Mesothelial cell of epicardium (in vitro differentiated cells): ENCODE data around the gene FSCN2. TPM values are rescaled to one million over a fixed set of nuclear protein-coding genes. Genes with fewer than 3 reads are reported as not detected.
A peak's percentile ranks its signal among the peaks of the same experiment; 100 is the strongest.

Experiments
- DNase-seq, 2 experiments: peaks; one replicate each; pipeline ENCODE4 v3.0.0; 2021; ENCODE audit warnings: low spot score in 2 of 2; ENCODE audit not compliant: unreplicated experiment in 2 of 2
- H3K27ac Mint-ChIP-seq: 2 replicates; pipeline ENCODE4 v1.8.0; 2021; ENCODE audit warnings: mixed read lengths
- H3K27me3 Mint-ChIP-seq: 2 replicates; pipeline ENCODE4 v1.8.0; 2021; ENCODE audit warnings: low read depth, mixed read lengths
- H3K36me3 Mint-ChIP-seq: 2 replicates; pipeline ENCODE4 v1.8.0; 2021; ENCODE audit warnings: mixed read lengths
- H3K4me1 Mint-ChIP-seq: 2 replicates; pipeline ENCODE4 v1.8.0; 2021; ENCODE audit warnings: mixed read lengths
- H3K4me3 Mint-ChIP-seq: 2 replicates; pipeline ENCODE4 v1.8.0; 2021; ENCODE audit warnings: mild to moderate bottlenecking, moderate library complexity, mixed read lengths
- H3K9me3 Mint-ChIP-seq: 2 replicates; pipeline ENCODE4 v1.8.0; 2021; ENCODE audit warnings: mixed read lengths
- CTCF ChIP-seq: fragments of 200-600 bp; sonication (generic); IDR thresholded peaks from one replicate; pipeline ENCODE4 v1.5.0; 2021; ENCODE audit warnings: antibody characterized with exemption; ENCODE audit not compliant: unreplicated experiment
- total RNA-seq: library from RNA; stranded (reverse); gene quantifications from 3 replicates; pipeline ENCODE4 v1.2.1, GENCODE V29; 2021

FSCN2 gene
- total RNA-seq, 1 donor from 2014 or later: 17.3 TPM

GRCh38 chr17:81514739-81515529 lies 13.2 kb upstream of the FSCN2 start:
- H3K27ac Mint-ChIP-seq: peak overlapping the region; percentile 96
- TF ChIP-seq CTCF: no peak
- peaks cover 23% of the 10 kb centered on the region for H3K36me3 Mint-ChIP-seq
- H3K9me3 Mint-ChIP-seq: no peaks in the 10 kb centered on the region
- H3K4me3 Mint-ChIP-seq: peak overlapping the region; percentile 83
- DNase-seq: peak; percentile 66 to 78
- H3K27me3 Mint-ChIP-seq: peaks cover 4% of the 10 kb centered on the region
- H3K4me1 Mint-ChIP-seq: peaks cover 32% of the 10 kb centered on the region

- Mint-ChIP-seq H3K4me1 (peaks cover 32% of the 10 kb centered on the region), H3K4me3 (peak overlapping the region; percentile 83), H3K27ac (peak overlapping the region; percentile 96), H3K36me3 (peaks cover 16% of the 10 kb centered on the region), H3K27me3 (peaks cover 7% of the 10 kb centered on the region), H3K9me3 (no peaks in the 10 kb centered on the region)
- no peak for TF ChIP-seq CTCF
- DNase-seq: no peak
Observed at GRCh38 chr17:81515530-81516041, 12.6 kb upstream of the FSCN2 start.

- no peak for TF ChIP-seq CTCF
- Mint-ChIP-seq H3K27me3 (peaks cover 10% of the 10 kb centered on the region), H3K36me3 (peaks cover 8% of the 10 kb centered on the region), H3K4me1 (peaks cover 33% of the 10 kb centered on the region), H3K9me3 (no peaks in the 10 kb centered on the region), H3K4me3 (peak overlapping the region; percentile 83), H3K27ac (peak overlapping the region; percentile 61)
- DNase-seq: no peak
Observed at GRCh38 chr17:81516439-81516838, 11.7 kb upstream of the FSCN2 start.

GRCh38 chr17:81517009-81517338 lies 11.2 kb upstream of the FSCN2 start:
- H3K4me3 Mint-ChIP-seq: peak overlapping the region; percentile 83
- DNase-seq: no peak
- peaks cover 2% of the 10 kb centered on the region for H3K36me3 Mint-ChIP-seq
- no peaks in the 10 kb centered on the region for H3K9me3 Mint-ChIP-seq
- H3K27me3 Mint-ChIP-seq: peaks cover 13% of the 10 kb centered on the region
- no peak for TF ChIP-seq CTCF
- H3K27ac Mint-ChIP-seq: no peak overlapping the region
- peaks cover 33% of the 10 kb centered on the region for H3K4me1 Mint-ChIP-seq

GRCh38 chr17:81517339-81518112 lies 10.7 kb upstream of the FSCN2 start:
- no peak for TF ChIP-seq CTCF
- DNase-seq: no peak
- Mint-ChIP-seq H3K36me3 (no peaks in the 10 kb centered on the region), H3K27ac (peak overlapping the region; percentile 44), H3K9me3 (no peaks in the 10 kb centered on the region), H3K4me1 (peaks cover 33% of the 10 kb centered on the region), H3K4me3 (peak overlapping the region; percentile 49), H3K27me3 (peaks cover 13% of the 10 kb centered on the region)
